NCI-H2227 (cell line): ENCODE measurements around the gene ZBP1.

Experiments used
- DNase-seq: peaks from one replicate; lab custom pipeline; 2025; ENCODE audit not compliant: unreplicated experiment; lab: John Stamatoyannopoulos, UW

The ZBP1 gene, protein sequence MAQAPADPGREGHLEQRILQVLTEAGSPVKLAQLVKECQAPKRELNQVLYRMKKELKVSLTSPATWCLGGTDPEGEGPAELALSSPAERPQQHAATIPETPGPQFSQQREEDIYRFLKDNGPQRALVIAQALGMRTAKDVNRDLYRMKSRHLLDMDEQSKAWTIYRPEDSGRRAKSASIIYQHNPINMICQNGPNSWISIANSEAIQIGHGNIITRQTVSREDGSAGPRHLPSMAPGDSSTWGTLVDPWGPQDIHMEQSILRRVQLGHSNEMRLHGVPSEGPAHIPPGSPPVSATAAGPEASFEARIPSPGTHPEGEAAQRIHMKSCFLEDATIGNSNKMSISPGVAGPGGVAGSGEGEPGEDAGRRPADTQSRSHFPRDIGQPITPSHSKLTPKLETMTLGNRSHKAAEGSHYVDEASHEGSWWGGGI

DNA sequence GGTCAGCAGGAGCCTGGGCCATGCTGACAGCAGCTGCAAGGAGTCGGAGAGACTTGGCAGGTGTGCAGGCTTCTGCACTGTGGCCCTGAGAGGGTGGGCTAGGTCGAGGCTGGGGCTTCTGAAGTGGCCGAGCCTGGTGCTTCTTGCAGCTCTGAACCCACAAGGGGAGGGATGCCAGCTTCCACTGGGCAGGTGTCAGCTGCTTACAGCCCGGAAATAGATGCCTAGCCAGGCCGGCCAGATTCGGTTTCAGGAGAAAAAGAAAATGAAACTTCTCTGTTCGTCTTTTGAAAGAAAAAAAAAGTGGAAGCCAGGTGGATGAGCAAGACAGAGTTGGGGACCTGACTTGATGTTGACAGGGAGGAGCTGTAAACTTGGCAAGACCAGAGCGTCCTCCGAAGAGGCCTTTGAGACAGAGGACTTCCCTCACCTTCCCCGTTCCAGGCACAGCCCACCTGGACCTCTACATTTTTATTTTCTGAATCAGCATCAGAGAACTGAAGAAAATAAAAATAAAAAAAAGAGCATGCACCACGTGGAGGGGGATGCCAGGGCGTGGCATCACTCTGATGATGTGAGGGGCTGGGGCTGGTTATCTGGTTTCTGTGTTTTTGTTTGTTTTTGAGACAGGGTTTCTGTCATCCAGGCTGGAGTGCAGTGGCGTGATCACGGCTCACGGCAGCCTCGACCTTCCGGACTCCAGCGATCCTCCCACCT, at the start of gene ZBP1:
TSS of gene ZBP1 (minus strand) at position 153 of the 717 bp plus-strand sequence. CDS start at position 22, 131 bp downstream.
- DNase-seq, result no peak

DNA sequence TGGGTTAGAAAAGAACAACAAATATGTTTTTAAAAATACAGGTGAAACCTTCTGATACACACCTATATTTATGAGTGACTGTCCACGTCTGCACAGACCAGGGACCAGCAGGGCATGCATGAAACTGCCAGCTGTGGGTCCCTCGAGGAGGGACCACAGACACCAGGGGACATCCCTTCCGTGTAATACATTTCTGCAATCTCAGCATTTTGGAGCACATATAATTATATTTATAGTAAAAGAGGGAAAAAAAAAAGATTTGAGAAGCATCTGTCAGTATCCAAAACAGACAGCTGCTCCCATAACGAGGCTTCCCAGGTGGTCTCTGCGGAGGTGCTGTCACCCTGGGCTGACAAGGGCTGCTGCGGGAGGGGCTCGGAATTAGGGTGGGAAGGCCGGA, 49.4 kb upstream of the ZBP1 start:
- DNase-seq, result no peak

DNA sequence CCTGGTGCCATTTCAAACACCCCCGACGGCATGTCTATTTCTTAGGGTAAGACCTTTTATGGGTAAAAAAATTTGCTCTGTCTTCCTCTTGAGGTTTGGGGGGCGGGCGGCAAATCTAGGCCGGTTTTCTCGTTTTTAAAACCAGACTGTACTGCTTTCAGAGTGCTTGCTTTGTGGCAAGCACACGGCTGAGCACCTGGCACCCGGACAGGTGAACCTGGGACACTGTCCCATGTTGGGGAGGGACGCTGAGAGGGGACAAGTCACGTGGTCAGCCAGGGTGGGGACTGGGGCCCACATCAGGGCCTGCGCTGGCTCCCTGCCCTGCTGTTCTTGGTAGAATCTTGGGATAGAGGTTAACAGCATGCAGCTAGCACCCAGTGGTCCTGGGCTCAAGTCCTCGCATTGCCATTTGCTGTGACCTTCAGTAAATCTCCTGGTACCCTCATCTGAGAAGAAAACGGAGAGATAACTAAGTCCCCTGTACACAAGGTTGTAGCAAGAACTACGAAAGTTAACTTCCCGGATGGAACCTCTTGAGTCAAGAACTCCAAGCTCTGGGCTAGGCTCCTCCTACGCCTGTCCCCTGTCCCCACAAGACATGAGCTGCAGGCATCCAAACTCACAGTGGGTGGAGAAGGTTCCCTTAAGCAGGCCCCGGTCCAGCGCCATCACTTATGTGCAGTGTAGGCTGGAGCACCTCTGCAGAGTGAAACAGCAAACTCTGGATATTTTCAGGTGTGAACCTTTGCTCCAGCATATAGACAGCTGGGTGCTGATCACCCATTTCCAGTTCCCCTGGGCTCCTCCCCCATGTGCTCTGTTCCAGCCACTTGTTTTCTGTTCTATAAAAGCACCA, 47.9 kb upstream of the ZBP1 start:
- no peak for DNase-seq

DNA sequence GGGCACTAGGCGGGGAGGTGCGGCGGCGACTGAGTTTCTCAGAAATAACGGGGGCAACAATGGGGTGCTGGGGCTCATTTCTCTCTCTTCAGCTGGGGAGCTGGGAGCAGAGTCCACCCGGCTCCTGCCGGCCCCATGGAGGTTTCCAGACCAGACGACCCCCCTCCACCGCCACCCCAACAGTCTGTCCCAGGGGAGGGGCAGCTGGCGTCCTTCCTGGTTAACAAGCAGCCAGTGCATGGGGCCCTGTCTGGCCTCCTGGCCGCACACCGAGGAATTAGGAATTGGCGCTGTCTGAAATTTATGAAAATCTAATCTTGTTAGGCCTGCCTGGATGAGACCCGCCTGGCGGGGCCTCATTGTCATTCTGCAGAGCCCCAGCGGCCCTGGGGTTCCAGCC, 47.2 kb upstream of the ZBP1 start:
- DNase-seq, result no peak

DNA sequence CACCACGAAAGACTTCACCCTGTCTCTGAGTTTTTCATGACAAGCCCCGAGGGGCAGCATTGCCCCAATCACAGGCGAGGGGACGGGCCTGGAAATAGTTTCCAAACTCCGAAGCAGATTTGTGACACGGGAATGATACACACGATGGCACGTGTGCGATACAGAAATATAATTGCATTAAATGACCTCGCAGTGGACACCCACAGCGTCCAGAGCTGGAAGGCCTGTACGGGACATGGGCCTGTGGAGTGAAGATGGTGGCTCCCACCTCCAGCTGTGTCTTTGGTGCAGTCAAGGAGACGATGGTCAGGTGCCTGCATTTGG, 46.6 kb upstream of the ZBP1 start:
- no peak for DNase-seq

DNA sequence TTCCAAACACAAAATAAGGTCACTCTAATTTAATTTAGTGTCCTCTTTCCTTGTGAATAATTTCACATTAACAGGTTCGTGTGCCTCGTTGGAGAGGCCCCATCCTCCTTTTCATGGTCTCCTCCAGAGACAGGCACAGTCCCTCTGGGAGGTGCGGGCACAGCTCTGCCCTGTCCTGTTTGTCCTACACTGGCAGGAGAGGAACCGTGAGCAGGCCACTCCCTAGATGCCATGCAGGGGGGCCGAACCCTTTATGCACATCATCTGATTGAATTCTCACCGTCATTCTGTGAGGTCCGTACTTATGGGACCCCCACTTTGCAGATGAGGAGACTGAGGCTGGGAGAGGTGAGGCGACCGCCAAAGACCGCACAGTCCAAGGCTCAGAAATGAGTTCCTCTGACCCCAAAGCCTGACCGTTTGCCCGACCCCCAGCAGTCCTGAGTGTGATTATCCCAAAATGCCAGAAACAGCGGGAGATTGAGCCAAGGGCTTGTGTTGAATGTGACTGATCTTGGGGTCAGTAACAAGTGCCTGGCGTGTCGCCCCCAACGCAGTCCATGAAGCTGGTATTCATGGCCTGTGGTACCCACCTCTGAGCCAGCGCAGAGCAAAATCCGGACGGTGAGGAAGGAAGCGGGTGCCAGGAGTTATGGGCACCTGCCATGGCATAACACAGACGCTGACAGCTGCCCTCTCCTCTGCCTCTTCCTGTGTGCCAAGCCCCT, 46.0 kb upstream of the ZBP1 start:
- DNase-seq, result no peak

DNA sequence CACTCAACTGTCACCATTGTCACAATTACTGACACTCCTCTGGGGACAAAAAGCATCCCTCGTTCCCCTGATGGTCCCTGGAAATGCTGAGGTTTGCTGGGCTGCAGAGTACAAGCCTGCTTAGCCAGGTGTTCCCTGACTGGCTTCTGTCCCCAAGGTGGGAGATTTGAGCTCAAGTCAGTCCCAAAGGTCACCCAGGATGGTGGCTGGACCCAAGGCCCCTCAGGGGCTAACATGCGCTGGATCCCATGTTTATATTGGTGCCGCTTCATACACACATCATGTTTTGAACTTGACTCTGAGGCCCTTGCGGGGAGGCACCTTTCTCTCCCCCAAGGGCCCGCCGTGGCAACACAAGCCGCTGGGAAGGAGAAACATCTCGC, 45.4 kb upstream of the ZBP1 start:
- no peak for DNase-seq

DNA sequence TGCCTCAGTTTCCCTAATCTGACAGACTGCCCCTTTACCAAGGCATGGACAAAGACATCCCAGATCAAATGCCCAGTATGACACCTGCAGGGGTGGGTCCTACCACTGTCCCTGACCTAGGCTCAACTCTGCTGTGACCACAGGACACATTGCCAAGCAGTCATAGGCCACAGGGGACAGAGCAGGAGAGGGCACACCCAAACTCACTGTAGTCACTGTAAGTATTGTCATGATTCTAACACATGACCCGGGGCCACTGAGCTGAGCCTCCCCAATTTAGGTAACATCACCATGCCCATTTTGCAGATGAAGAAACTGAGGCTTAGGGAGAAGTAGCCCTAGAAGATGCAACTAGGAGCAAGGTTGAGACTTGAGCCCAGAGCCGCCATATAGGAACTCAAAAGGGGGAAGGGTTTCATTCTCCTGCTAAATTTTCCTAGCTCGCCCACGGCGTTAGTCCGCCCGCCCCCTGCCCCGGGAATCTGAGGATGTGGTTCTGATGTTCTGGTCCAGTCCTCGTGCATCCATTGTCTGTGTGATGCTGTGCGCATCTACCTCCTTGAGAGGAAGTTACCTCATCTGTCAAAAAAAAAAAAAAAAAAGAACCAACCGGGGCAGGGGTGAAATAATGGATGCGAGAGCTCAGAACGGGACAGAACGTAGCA, 44.8 kb upstream of the ZBP1 start:
- no peak for DNase-seq

DNA sequence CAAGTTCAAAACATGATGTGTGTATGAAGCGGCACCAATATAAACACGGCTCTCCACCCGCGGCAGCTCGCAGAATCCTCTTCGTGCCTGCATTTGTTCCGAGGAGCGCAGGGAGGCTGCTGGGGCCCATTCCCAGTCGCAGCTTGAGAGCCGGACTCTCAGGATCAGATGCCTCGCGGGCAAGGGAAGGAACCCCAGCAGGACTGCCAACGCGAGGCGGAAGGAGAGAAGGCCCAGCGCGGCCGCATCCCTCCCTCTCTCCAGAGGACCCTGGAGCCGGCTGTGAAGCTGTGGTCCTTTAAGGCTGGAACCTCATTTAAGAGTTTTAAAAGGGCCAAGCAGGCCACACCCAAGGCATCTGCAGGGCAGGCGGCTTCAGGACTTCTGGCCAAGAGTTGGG, 44.2 kb upstream of the ZBP1 start:
- no peak for DNase-seq

DNA sequence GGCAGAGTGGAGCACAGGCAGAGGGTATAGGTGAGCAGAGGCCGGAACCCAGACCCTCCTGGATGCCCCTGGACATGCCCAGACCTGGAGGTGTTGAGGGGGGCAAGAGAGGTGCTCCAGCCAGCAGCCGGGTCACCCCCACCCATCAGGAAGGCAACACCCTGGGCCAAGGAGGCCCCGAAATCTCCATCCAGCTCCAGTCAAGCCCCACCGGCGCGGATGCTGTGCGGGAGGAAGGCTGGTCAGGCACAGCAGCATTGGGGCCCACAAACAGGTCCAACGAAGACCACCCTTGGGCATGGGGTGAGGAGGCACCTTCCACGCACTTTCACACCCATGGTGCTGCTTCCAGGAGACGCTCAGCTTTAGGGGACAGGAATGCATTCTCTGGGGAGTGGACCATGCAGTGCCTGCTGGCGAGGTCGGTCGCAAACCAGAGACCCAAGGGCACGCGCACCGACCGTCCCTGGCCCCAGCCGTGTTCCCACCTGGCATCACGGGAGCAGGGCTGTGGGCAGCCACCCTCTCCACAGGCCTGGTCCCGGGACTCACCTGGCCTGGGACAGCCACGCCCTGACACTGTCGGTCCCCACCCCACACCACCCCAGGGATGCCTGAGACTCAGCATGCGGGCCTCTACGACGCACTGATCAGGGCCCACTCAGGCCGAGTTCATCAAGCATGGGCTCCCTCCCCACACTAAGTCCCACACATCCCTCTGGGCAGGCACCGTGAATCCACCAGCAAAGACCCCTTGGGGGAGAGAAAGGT, 43.6 kb upstream of the ZBP1 start:
- DNase-seq, result no peak

DNA sequence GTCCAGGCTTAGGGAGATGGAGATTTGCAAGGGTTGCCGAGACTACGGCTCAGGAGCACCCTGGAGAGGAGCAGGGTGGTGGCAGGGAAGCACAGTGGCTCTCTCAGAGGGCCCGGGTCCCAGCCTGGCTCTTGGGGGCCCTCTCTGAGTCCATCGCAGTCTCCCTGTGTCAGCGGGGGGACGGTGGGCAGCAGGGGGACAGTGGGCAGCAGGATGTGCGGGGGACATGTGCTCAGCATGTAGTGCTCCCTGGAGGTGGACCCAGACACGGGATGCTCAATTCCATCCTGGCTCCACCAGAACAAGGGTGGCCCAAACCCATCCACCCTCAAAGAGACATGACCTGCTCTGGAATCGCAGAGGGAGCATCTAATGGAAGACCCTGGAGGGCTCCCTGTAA, 43.0 kb upstream of the ZBP1 start:
- DNase-seq, result no peak

DNA sequence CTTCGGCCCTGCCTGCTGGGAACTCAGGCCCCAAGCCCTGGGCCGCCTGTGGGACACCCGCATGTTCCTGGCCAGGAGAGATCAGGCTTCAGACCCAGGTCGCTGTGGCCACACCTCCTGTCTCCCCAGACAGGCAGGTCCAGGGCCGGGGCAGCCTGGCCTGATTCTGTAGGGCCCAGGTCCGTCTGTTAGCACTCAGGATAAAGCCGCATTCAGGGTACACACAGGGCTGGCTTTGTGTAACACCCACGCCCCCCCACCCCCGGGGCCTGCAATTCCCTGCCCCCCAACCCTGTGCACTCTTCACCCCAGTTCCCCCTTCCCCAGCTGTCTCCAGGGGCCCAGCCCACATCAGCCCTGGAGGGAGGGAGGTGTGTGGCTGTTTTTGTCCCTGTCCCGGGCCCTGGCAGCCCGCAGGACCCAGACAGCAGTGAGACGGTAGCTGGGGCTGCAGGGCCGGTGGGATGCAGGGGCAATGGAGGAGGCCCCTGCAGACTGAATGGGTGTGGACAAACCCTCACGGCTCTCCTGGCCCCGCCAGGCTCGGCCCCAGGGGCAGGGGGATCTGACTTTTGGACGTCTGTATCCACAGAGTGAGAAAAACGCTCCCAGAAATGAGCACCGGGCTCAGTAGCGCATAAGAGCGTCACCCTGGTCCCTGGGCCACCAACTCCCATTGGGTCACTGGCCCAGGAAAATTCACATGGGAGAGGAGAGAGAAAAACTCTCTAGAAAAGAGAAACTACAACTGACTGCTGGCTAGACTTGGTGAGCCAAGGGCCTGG, 42.4 kb upstream of the ZBP1 start:
- DNase-seq, result no peak

DNA sequence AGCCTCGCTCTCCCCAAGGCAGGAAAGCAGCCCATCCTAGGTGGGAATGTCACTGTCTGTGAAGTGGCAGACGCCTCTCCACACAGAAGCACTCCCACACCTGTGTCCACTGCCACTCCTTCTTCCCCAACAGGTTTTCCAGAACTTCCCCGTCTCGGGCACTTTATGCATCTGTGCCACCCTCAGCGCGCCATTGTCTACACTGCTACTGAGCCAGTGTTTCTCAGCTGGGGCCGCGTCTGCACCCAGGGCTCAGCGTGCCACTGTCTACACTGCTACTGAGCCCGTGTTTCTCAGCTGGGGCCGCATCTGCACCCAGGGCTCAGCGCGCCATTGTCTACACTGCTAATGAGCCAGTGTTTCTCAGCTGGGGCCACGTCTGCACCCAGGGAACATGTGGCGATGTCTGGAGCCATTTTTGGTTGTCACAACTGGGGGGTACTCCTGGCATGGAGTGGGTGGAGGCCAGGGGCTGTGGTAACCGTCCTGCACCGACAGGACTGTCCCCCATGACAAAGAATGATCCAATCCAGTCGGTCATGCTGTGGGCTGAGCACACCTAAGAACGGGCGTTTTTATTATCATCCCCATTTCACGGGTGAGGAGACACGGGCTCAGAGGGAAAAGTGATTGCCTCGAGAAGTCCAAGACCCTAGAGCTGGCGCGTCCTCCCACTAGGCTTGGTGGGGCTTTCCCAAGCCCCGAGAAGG, 41.7 kb upstream of the ZBP1 start:
- DNase-seq, result no peak

DNA sequence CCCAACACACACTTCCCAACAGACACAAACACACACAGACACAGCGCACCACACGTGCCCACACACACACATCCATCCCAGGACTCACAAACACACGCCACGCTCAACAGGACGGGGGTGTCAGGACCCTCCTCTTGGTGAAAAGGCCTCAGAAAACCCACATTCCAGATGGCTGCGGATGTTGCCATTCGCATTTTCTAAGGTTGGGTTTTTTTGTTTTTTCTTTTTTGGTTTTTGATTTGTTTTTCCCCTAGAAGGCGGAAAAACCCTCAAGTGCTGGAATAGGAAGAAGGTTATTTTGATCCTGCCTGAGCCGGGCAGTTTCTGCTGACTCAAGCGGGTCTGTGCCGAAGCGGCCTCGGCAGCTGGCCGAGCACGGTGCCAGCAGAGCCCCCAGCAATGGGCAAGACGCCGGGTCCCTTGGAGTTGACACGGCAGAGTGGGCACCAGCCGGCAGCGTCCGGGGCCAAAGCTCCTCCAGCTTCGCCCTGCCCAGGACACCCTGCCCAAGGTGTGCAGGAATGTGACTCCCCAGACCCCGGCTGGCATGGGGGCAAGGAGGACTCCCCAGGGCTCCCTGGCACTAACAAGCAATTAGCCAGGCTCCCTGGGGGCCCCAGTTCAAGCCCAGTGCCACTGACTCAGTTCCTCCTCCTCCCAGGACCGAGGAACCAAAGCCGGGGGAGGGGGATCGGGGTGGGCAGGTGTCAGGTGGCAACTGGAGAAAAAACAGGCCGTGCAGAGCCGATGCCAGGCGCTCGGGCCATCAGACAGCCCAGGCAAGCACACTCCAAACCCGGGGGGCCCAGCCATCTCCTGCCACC, 40.9 kb upstream of the ZBP1 start:
- no peak for DNase-seq

DNA sequence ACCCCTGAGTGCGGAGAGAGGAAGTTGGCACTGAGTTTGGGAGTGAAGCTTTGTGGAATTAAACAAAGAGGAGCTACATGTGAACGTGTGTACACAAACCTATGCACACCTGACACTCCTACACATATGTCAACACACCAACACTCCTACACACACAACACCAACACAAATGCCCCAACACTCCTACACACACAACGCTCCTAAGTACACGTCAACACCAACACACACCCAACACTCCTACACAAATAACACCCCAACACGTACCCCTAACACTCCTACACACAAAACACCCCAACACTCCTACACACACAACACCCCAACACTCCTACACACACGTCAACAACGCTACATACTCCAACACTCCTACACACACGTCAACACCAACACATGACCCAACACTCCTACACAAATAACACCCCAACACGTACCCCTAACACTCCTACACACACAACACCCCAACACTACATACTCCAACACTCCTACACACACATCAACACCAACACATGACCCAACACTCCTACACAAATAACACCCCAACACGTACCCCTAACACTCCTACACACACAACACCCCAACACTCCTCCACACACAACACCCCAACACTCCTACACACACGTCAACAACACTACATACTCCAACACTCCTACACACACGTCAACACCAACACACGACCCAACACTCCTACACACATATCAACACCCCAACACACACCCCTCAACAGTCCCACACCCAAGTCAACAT, 40.1 kb upstream of the ZBP1 start:
- no peak for DNase-seq

DNA sequence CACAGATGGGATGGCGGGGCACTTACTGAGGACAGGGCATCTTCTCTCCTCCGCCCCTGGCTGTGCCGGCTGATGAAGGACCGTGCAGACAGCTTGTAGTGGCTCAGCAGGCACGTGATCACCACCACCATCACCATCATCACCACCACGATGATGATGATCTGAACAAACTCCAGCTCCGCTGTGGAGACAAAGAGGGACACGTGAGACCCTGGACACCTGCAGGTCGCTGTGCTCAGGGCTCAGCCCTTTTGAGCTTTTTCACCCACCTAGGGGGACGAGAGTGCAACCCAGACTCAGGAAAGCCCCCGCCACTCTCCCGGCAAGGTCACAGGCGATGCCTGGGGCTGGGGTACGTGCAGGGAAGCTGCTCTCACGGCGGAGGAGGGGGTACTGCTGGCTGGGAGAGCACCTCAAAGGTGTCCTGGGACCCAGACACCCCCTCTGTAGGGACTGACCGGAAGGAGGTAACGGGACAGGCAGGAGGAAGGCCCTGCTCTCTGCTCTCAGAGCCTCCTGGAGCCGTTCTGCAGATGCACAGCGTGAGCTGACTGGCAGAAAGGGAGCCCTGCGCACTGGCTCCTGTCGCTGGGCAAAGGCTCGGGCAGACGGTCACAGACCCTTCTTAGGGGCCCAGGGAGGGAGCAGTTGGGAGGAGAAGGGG, 39.4 kb upstream of the ZBP1 start:
- no peak for DNase-seq
